Esophagus squamous epithelium (tissue), 4 donors: ENCODE measurements around the gene DAGLB.

ENCODE experiments used
- POLR2A ChIP-seq, 4 donors: fragments of 450-650 bp; IDR thresholded peaks; one replicate each; pipeline ENCODE4 v1.6.1; 2017; ENCODE audit warnings: antibody characterized with exemption in 4 of 4, mild to moderate bottlenecking in 4 of 4, moderate library complexity in 3 of 4
- TF ChIP-seq, protein P1 (sequence below), 6 experiments: fragments of 450-650 bp in 4 of 6; fragments of 200-600 bp in 2 of 6; sonication (generic) in 2 of 6; IDR thresholded peaks; one replicate each; pipeline ENCODE4 v1.5.1; 2016 to 2019; ENCODE audit warnings: antibody characterized with exemption in 6 of 6, mild to moderate bottlenecking in 4 of 6, moderate library complexity in 4 of 6

DNA sequence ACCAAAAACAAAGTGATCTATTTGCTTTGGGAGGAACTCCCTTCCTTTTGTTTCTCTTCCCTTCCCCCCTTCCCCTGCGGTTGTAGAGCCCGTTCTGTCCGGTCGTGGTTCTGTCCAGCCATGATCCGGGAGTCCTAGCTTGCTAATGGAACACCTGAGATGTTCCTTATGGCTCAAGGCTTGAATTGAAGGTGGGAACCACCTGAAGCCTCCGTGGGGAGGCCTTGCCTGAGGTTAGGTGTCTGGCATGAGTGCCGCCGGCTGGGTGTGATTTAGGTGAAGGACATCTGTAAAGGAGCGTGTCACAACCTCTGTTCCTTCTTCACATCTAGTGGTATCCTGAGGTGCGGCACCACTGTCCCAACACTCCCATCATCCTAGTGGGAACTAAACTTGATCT is 46.2 kb downstream of the DAGLB start:
- TF ChIP-seq, protein P1, sequence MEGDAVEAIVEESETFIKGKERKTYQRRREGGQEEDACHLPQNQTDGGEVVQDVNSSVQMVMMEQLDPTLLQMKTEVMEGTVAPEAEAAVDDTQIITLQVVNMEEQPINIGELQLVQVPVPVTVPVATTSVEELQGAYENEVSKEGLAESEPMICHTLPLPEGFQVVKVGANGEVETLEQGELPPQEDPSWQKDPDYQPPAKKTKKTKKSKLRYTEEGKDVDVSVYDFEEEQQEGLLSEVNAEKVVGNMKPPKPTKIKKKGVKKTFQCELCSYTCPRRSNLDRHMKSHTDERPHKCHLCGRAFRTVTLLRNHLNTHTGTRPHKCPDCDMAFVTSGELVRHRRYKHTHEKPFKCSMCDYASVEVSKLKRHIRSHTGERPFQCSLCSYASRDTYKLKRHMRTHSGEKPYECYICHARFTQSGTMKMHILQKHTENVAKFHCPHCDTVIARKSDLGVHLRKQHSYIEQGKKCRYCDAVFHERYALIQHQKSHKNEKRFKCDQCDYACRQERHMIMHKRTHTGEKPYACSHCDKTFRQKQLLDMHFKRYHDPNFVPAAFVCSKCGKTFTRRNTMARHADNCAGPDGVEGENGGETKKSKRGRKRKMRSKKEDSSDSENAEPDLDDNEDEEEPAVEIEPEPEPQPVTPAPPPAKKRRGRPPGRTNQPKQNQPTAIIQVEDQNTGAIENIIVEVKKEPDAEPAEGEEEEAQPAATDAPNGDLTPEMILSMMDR (IDR thresholded peaks at IDR 0.05) = no peak
- no peak for TF ChIP-seq POLR2A (IDR thresholded peaks at IDR 0.05)
